ENCODE data around the gene CYP27C1.

CYP27C1 gene

DNA sequence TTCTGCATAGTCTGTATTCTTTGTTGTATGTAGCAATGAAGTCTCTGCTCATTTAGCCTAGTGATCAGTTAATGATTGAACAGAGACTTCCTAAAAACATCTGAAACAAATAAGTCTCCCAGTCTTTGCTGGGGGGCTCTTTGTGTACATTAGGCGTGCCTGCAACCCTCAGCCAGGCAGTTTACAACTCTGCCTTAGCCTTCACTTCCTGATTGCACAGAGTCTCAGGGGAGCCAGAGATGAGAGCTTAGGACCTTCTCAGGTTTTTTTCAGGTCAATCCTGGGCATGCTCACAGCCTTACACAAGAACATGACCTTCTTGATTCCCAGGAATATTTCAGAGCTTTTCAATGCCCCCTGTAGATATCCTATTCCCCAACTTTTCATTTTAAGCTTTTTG, 69.1 kb downstream of the CYP27C1 start:
- H3K9me3 ChIP-seq (ENCODE audit: control insufficient read depth, low read length), result no peaks in the 10 kb centered on the region
- no peak overlapping the region for H3K4me2 ChIP-seq (ENCODE audit: low read length)
- no peak overlapping the region for H3K9ac ChIP-seq
- H3K27me3 ChIP-seq (ENCODE audit: control insufficient read depth, insufficient read depth, low read length), result no peaks in the 10 kb centered on the region
- H3K4me1 ChIP-seq, result no peaks in the 10 kb centered on the region
- TF ChIP-seq, protein P1, sequence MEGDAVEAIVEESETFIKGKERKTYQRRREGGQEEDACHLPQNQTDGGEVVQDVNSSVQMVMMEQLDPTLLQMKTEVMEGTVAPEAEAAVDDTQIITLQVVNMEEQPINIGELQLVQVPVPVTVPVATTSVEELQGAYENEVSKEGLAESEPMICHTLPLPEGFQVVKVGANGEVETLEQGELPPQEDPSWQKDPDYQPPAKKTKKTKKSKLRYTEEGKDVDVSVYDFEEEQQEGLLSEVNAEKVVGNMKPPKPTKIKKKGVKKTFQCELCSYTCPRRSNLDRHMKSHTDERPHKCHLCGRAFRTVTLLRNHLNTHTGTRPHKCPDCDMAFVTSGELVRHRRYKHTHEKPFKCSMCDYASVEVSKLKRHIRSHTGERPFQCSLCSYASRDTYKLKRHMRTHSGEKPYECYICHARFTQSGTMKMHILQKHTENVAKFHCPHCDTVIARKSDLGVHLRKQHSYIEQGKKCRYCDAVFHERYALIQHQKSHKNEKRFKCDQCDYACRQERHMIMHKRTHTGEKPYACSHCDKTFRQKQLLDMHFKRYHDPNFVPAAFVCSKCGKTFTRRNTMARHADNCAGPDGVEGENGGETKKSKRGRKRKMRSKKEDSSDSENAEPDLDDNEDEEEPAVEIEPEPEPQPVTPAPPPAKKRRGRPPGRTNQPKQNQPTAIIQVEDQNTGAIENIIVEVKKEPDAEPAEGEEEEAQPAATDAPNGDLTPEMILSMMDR (IDR thresholded peaks at IDR 0.05), result no peak
- H3K27ac ChIP-seq, result no peak overlapping the region
- H2AFZ ChIP-seq, result no peak overlapping the region
- no peak overlapping the region for H3K4me3 ChIP-seq (ENCODE audit: low read depth, low read length)
- no peaks in the 10 kb centered on the region for H3K79me2 ChIP-seq
- no peaks in the 10 kb centered on the region for H3K36me3 ChIP-seq (ENCODE audit: control insufficient read depth, insufficient read depth, low read length)

DNA sequence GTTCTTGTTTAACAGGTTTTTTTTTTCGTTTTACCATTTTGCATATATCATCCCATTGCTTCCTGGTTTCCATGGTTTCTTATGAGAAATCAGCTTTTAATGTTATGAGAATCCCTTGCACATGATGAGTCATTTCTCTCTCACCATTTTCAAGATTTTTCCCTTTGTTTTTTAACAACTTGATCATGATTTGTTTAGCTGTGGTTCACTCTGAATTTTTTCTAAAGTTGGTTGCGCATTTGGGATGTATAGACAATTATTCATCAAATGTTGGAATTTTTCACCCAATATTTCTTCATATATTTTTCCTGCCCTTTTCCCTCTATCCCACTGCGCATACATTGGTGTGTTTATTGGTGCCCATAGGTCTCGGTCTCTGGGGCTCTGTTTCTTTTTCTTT, 70.7 kb downstream of the CYP27C1 start:
- Histone ChIP-seq H3K9ac (no peak overlapping the region), H3K4me1 (no peaks in the 10 kb centered on the region), H2AFZ (no peak overlapping the region), H3K27me3 (ENCODE audit: control insufficient read depth, insufficient read depth, low read length) (no peaks in the 10 kb centered on the region), H3K27ac (no peak overlapping the region), H3K9me3 (ENCODE audit: control insufficient read depth, low read length) (no peaks in the 10 kb centered on the region), H3K79me2 (no peaks in the 10 kb centered on the region), H3K4me2 (ENCODE audit: low read length) (no peak overlapping the region), H3K36me3 (ENCODE audit: control insufficient read depth, insufficient read depth, low read length) (no peaks in the 10 kb centered on the region), H3K4me3 (ENCODE audit: low read depth, low read length) (no peak overlapping the region)
- TF ChIP-seq, protein P1 (IDR thresholded peaks at IDR 0.05), result no peak

DNA sequence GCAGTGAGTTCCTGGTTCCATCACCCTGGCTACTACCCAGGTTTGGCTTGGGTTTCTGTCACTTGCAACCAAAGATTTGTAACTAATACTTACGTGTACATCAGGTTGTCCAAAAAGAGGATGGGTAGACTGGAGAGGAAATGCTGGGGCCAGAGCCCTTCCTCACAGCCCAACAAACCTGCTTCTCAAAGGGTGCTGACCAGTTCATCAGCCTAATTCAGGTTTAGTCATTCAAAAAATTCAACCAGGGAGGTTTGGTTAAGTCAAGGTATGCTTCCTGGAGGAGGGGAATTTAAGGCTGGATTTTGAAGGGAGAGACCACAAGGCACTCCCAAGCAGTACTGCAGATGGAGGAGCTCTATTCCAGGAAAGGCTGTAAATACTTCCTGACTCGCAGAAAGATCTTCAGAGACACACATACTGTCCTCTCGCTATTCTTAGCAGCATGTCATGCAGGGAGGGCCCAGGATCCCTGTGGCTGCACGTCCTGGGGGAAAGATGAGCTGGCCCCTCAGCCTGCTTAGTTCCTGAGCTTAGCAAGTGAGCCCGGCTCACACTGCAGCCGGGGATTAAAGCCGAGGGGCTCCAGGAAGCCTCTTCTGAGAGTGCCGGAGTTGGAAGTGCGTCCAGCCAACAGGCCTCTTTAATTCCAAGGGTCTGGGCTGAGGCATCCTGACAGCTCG, 73.1 kb downstream of the CYP27C1 start:
- H3K4me3 ChIP-seq (ENCODE audit: low read depth, low read length), result no peak overlapping the region
- H3K27ac ChIP-seq, result no peak overlapping the region
- H3K27me3 ChIP-seq (ENCODE audit: control insufficient read depth, insufficient read depth, low read length), result no peaks in the 10 kb centered on the region
- no peaks in the 10 kb centered on the region for H3K9me3 ChIP-seq (ENCODE audit: control insufficient read depth, low read length)
- no peaks in the 10 kb centered on the region for H3K4me1 ChIP-seq
- no peak overlapping the region for H2AFZ ChIP-seq
- H3K79me2 ChIP-seq, result no peaks in the 10 kb centered on the region
- TF ChIP-seq, protein P1 (IDR thresholded peaks at IDR 0.05), result no peak
- H3K36me3 ChIP-seq (ENCODE audit: control insufficient read depth, insufficient read depth, low read length), result no peaks in the 10 kb centered on the region
- no peak overlapping the region for H3K9ac ChIP-seq
- no peak overlapping the region for H3K4me2 ChIP-seq (ENCODE audit: low read length)

DNA sequence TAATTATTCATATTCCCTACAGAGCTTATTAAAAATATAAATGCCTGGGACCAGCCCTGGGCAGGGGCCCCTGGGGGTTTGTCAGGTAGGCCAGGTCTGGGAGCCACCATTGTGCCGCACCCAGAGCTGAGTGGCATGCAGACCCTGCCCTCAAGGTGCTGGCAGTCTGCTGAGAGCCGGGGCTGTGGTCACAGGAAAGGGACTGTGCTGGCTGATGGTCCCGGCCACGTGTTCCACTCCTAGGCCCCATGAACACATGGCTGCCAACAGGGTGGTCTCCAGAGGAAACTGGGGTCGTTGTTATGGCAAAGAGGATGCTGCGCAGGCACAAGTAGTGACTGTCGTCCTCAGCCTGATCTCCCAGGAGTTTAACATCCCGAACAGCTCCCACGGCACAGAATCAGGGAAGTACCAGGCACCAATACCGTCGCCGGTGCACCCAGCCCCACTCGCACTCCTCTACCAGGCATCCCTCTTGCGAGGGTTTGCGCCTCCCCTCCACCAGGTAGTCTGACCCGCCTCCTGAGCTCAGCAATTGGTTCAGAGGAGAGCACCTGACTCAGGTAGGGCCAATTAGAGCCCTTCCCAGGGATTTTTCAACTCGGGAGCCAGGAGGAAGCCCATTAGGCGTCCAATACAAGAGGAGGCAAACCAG, 73.9 kb downstream of the CYP27C1 start:
- H3K36me3 ChIP-seq (ENCODE audit: control insufficient read depth, insufficient read depth, low read length), result no peaks in the 10 kb centered on the region

More for the DNA sequence above, 73.9 kb downstream of the CYP27C1 start:
- no peak overlapping the region for H3K4me3 ChIP-seq (ENCODE audit: low read depth, low read length)
- H3K4me2 ChIP-seq (ENCODE audit: low read length), result no peak overlapping the region
- H3K9me3 ChIP-seq (ENCODE audit: control insufficient read depth, low read length), result no peaks in the 10 kb centered on the region
- H3K27ac ChIP-seq, result no peak overlapping the region
- H3K27me3 ChIP-seq (ENCODE audit: control insufficient read depth, insufficient read depth, low read length), result no peaks in the 10 kb centered on the region
- no peak overlapping the region for H3K9ac ChIP-seq
- no peaks in the 10 kb centered on the region for H3K79me2 ChIP-seq
- no peaks in the 10 kb centered on the region for H3K4me1 ChIP-seq
- no peak overlapping the region for H2AFZ ChIP-seq
- TF ChIP-seq, protein P1 (IDR thresholded peaks at IDR 0.05), result no peak
